Hepatocyte (in vitro differentiated cells): Measurements from ENCODE around the gene ADH4. TPM values are rescaled to one million over a fixed set of nuclear protein-coding genes. Genes with fewer than 3 reads are reported as not detected.

Experiments
- DNase-seq: peaks from one replicate; pipeline ENCODE4 v3.0.0-alpha.2; 2016; ENCODE audit warnings: low spot score
- H2AFZ ChIP-seq: fragments of 200-600 bp; sonication (generic); 2 replicates; pipeline ENCODE4 v1.6.0; 2016; ENCODE audit warnings: antibody characterized with exemption, mild to moderate bottlenecking
- H3K27ac ChIP-seq: fragments of 200-600 bp; sonication (generic); 2 replicates; pipeline ENCODE4 v1.5.1; 2016; ENCODE audit warnings: mild to moderate bottlenecking
- H3K27me3 ChIP-seq: fragments of 200-600 bp; sonication (generic); 2 replicates; pipeline ENCODE4 v1.6.1; 2016
- H3K36me3 ChIP-seq: fragments of 200-600 bp; sonication (generic); replicated peaks from 2 replicates; pipeline ENCODE4 v1.5.1; 2016; ENCODE audit warnings: low read depth; ENCODE audit not compliant: insufficient read depth
- H3K4me1 ChIP-seq: fragments of 200-600 bp; sonication (generic); 2 replicates; pipeline ENCODE4 v1.5.1; 2016; ENCODE audit warnings: mild to moderate bottlenecking, moderate library complexity; ENCODE audit not compliant: insufficient read depth
- H3K4me2 ChIP-seq: fragments of 200-600 bp; sonication (generic); 2 replicates; pipeline ENCODE4 v1.6.0; 2016
- H3K4me3 ChIP-seq: fragments of 200-600 bp; sonication (generic); 2 replicates; pipeline ENCODE4 v1.5.1; 2016; ENCODE audit warnings: mild to moderate bottlenecking
- H3K79me2 ChIP-seq: fragments of 200-600 bp; sonication (generic); 2 replicates; pipeline ENCODE4 v1.6.0; 2017; ENCODE audit warnings: mild to moderate bottlenecking
- H3K9me2 ChIP-seq: fragments of 200-600 bp; sonication (generic); replicated peaks from 2 replicates; pipeline ENCODE4 v1.6.0; 2017; ENCODE audit warnings: mild to moderate bottlenecking; ENCODE audit not compliant: insufficient read depth
- H3K9me3 ChIP-seq: fragments of 200-600 bp; sonication (generic); 2 replicates; pipeline ENCODE4 v1.5.1; 2016; ENCODE audit warnings: low read depth, mild to moderate bottlenecking
- H4K20me1 ChIP-seq: fragments of 200-600 bp; sonication (generic); 2 replicates; pipeline ENCODE4 v1.6.0; 2016; ENCODE audit warnings: mild to moderate bottlenecking; ENCODE audit not compliant: insufficient read depth, poor library complexity, severe bottlenecking
- EZH2 ChIP-seq: fragments of 200-600 bp; sonication (generic); IDR thresholded peaks from 2 replicates; pipeline ENCODE4 v1.6.1; 2016; ENCODE audit warnings: antibody characterized with exemption, mild to moderate bottlenecking, borderline replicate concordance
- EZH2phosphoT487 ChIP-seq: fragments of 200-600 bp; sonication (generic); IDR thresholded peaks from one replicate; pipeline ENCODE4 v1.6.1; 2018; ENCODE audit warnings: antibody characterized with exemption, mild to moderate bottlenecking, low read depth, moderate library complexity; ENCODE audit not compliant: unreplicated experiment, severe bottlenecking
- WGBS: methylation state at CpG from one replicate; pipeline ENCODE4 v1.1.6; 2016; ENCODE audit warnings: low lambda C conversion rate; ENCODE audit errors: missing lambda C conversion rate; 5-methylcytosine and 5-hydroxymethylcytosine counted together
- polyA plus RNA-seq: library from polyadenylated mRNA; unstranded; fragments of >200 nt; fragmentation: Nextera tagmentation; extraction: Ambion mirVana; gene quantifications from 2 replicates; pipeline ENCODE4 v1.2.1, GENCODE V29; 2016
- total RNA-seq: library from RNA; depleted of rRNA; stranded (reverse); fragments of >200 nt; gene quantifications from 2 replicates; pipeline ENCODE4 v1.2.3, GENCODE V29; 2014
- TF ChIP-seq, protein P1 (sequence below): fragments of 200-600 bp; sonication (generic); IDR thresholded peaks from 2 replicates; pipeline ENCODE4 v1.5.1; 2016; ENCODE audit warnings: antibody characterized with exemption, mild to moderate bottlenecking; ENCODE audit not compliant: poor library complexity

The ADH4 gene
- total and polyA plus RNA-seq, 2 experiments from 2014 or later, result 11.0 to 23.5 TPM

DNA sequence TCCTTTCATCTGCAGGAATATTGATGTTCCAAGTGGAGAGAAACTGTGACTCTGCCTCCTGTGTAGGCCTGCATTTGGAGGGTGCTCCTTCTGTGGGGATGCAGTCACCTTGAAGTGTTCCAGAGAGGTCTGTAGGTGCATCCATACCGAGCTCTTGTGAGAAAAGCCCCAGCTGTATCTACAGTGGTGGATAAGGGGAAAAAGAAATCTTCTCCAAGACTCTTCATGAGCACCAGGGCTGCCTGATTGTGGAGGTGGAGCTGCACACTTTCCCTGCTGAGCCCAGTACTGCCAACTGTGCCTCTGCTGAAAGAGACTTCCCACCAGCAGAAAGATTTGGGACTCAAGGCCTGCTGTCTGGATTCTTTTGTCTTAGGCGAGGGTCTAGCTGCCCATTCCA lies 35.1 kb upstream of the ADH4 start:
- no peak overlapping the region for H3K4me2 ChIP-seq
- no peaks in the 10 kb centered on the region for H3K27me3 ChIP-seq
- DNase-seq, result no peak
- H3K9me2 ChIP-seq, result no peaks in the 10 kb centered on the region
- no peak overlapping the region for H3K4me3 ChIP-seq
- no peaks in the 10 kb centered on the region for H3K9me3 ChIP-seq
- TF ChIP-seq, protein P1, sequence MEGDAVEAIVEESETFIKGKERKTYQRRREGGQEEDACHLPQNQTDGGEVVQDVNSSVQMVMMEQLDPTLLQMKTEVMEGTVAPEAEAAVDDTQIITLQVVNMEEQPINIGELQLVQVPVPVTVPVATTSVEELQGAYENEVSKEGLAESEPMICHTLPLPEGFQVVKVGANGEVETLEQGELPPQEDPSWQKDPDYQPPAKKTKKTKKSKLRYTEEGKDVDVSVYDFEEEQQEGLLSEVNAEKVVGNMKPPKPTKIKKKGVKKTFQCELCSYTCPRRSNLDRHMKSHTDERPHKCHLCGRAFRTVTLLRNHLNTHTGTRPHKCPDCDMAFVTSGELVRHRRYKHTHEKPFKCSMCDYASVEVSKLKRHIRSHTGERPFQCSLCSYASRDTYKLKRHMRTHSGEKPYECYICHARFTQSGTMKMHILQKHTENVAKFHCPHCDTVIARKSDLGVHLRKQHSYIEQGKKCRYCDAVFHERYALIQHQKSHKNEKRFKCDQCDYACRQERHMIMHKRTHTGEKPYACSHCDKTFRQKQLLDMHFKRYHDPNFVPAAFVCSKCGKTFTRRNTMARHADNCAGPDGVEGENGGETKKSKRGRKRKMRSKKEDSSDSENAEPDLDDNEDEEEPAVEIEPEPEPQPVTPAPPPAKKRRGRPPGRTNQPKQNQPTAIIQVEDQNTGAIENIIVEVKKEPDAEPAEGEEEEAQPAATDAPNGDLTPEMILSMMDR, result no peak
- TF ChIP-seq EZH2 (no peak), EZH2phosphoT487 (no peak)
- H3K27ac ChIP-seq, result no peak overlapping the region
- 68% methylated on average over 1 of the region's 2 CpGs for WGBS
- H3K36me3 ChIP-seq, result no peaks in the 10 kb centered on the region
- H4K20me1 ChIP-seq, result no peaks in the 10 kb centered on the region
- no peaks in the 10 kb centered on the region for H3K79me2 ChIP-seq
- H3K4me1 ChIP-seq, result no peaks in the 10 kb centered on the region
- H2AFZ ChIP-seq, result no peak overlapping the region

DNA sequence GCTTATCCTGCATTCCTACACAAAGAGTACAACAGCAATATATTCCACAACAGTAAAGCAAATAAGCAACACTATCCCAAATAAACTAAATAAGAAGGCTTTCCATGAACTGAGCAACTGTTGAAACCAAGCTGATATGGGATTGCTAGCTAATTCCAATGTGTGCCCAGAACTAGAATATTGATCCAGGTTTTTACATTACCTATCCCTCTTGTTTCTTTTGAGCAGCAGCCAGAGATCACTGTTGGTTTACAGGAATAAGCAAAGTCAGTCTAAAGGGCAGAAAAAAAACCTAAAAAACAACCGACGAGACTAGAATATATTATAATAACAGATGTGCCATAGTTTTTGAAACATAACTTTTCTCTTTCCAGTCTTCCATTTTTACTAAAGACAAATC lies 22.4 kb upstream of the ADH4 start:
- Histone ChIP-seq H3K4me2 (no peak overlapping the region), H3K27ac (no peak overlapping the region), H3K79me2 (no peaks in the 10 kb centered on the region), H3K27me3 (no peaks in the 10 kb centered on the region), H3K4me1 (no peaks in the 10 kb centered on the region), H3K9me3 (peaks cover 7% of the 10 kb centered on the region), H4K20me1 (no peaks in the 10 kb centered on the region), H3K36me3 (no peaks in the 10 kb centered on the region), H3K9me2 (no peaks in the 10 kb centered on the region), H2AFZ (no peak overlapping the region), H3K4me3 (no peak overlapping the region)
- no peak for DNase-seq
- no peak for TF ChIP-seq EZH2phosphoT487
- TF ChIP-seq EZH2, result no peak
- TF ChIP-seq, protein P1, result no peak
- 46% methylated on average over 2 of the region's 2 CpGs for WGBS

DNA sequence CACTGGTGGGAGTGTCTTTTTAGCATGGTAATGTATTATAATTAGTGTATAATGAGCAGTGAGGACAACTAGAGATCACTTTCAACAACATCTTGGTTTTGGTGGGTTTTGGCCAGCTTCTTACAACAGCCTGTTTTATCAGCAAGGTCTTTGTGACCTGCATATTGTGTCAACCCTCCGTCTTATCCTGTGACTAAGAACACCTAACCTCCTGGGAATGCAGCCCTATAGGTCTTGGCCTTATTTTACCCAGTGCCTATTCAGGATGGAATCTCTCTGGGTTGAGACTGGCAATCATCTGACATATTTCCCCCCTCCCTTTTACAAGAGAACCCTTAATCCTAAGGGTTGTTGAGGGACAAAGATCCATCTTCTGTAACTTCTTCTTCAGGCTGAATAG lies 21.9 kb upstream of the ADH4 start:
- H3K27me3 ChIP-seq, result no peaks in the 10 kb centered on the region
- no peak overlapping the region for H3K4me2 ChIP-seq
- WGBS, result 77% methylated on average over 1 of the region's 1 CpG
- peaks cover 7% of the 10 kb centered on the region for H3K9me3 ChIP-seq
- no peaks in the 10 kb centered on the region for H3K9me2 ChIP-seq
- no peak overlapping the region for H3K27ac ChIP-seq
- TF ChIP-seq, protein P1, result no peak
- TF ChIP-seq EZH2phosphoT487 (no peak), EZH2 (no peak)
- H3K79me2 ChIP-seq, result no peaks in the 10 kb centered on the region
- no peaks in the 10 kb centered on the region for H3K4me1 ChIP-seq
- no peak overlapping the region for H3K4me3 ChIP-seq
- H4K20me1 ChIP-seq, result no peaks in the 10 kb centered on the region
- no peak overlapping the region for H2AFZ ChIP-seq
- H3K36me3 ChIP-seq, result no peaks in the 10 kb centered on the region
- no peak for DNase-seq
